ENCODE measurements around the gene POLR1A. TPM values are rescaled to one million over a fixed set of nuclear protein-coding genes. Genes with fewer than 3 reads are reported as not detected.

The POLR1A gene
- total and polyA plus RNA-seq, 10 donors: 1.8 to 39.0 (median 20.1) TPM

DNA sequence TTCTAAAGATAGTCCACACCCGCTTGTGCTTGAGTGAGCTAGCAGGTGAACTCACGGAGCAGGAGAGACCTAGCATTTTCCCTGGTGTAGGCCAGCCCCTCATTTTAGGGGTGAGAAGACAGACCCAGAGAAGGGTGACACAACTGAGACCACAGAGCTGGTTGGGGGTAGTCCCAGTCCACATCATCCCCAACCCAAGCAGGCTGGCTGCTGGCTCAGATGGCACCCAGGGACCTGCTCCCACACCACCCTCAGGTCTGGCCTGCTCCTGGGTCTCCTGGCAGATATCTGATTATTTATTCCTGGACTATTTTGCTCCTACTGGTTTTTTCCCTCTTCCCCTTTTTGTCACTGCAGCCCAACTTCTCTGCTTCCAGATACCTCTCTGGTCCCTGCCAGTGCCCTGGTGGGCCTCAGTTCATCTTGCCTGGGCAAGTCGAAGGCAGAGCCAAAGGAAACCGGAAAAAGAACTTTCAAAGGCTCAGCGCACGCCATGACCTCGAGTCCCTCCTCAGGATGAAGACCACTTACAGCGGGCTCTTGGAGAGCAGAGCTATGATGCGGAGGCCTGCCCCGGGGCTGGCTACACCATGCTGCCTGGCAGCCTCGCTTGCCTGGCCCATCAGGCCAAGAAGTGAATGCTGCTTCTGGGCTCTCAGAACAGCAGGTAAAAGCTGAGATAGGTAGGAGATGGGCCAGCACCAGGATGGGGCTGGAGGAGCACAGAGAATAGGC, 72.7 kb downstream of the POLR1A start:
- Histone ChIP-seq H3K9me3 (no peaks in the 10 kb centered on the region), H3K36me3 (peaks cover 4 to 74% (median 50%) of the 10 kb centered on the region in 6 donors), H3K4me3 (no peak overlapping the region), H3K27me3 (replicated peaks in 1 of 7) (no peaks in the 10 kb centered on the region), H3K4me1 (peaks cover 30 to 60% (median 49%) of the 10 kb centered on the region in 6 donors), H3K27ac (peak overlapping the region in 2 of 8 donors; percentile 21 to 96)
- 92 to 96% (median 95%) methylated on average over 11 of the region's 11 CpGs for WGBS, 5 donors
- TF ChIP-seq POLR2A (IDR thresholded peaks at IDR 0.05): no peak
- TF ChIP-seq, protein P1, sequence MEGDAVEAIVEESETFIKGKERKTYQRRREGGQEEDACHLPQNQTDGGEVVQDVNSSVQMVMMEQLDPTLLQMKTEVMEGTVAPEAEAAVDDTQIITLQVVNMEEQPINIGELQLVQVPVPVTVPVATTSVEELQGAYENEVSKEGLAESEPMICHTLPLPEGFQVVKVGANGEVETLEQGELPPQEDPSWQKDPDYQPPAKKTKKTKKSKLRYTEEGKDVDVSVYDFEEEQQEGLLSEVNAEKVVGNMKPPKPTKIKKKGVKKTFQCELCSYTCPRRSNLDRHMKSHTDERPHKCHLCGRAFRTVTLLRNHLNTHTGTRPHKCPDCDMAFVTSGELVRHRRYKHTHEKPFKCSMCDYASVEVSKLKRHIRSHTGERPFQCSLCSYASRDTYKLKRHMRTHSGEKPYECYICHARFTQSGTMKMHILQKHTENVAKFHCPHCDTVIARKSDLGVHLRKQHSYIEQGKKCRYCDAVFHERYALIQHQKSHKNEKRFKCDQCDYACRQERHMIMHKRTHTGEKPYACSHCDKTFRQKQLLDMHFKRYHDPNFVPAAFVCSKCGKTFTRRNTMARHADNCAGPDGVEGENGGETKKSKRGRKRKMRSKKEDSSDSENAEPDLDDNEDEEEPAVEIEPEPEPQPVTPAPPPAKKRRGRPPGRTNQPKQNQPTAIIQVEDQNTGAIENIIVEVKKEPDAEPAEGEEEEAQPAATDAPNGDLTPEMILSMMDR (IDR thresholded peaks at IDR 0.05 in 8 of 11, conservative IDR thresholded peaks at IDR 0.05 in 3 of 11): no peak
- TF ChIP-seq POLR2AphosphoS5 (IDR thresholded peaks at IDR 0.05): no peak
- DNase-seq: peak; percentile 74
- intact Hi-C loops (cut with DNase I; ENCODE audit: low total_unique reads): no loop called here

DNA sequence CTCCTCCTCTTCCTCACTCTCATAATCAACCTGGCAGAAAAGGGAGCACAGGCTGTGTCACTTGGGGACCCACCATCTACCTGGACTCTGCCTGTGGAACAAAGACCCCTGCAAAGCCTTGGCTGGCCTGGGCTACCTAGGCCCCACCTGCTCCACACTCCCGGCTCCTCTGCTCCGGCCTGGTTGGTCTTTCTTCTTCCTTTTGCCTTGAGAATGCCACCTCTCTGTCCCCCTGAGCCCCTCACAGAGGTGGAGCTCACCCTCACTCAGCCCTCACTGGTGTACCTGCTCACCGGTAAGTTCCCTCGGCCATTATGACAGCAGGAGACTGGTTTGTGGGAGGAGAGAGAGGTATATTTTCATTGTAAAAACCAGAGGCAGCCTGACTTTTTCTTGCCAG, 74.1 kb downstream of the POLR1A start:
- Histone ChIP-seq H3K27ac (no peak overlapping the region), H3K27me3 (replicated peaks in 1 of 7) (no peaks in the 10 kb centered on the region), H3K9me3 (no peaks in the 10 kb centered on the region), H3K4me1 (peaks cover 15 to 58% (median 41%) of the 10 kb centered on the region in 6 donors), H3K4me3 (no peak overlapping the region), H3K36me3 (peaks cover 4 to 88% (median 59%) of the 10 kb centered on the region in 6 donors)
- DNase-seq: peak; percentile 63
- intact Hi-C loops (cut with DNase I; ENCODE audit: low total_unique reads): no loop called here
- no peak for TF ChIP-seq POLR2A (IDR thresholded peaks at IDR 0.05)
- no peak for TF ChIP-seq POLR2AphosphoS5 (IDR thresholded peaks at IDR 0.05)
- TF ChIP-seq, protein P1 (IDR thresholded peaks at IDR 0.05 in 8 of 11, conservative IDR thresholded peaks at IDR 0.05 in 3 of 11): no peak
- WGBS, 5 donors: 96 to 98% (median 97%) methylated on average over 4 of the region's 4 CpGs

DNA sequence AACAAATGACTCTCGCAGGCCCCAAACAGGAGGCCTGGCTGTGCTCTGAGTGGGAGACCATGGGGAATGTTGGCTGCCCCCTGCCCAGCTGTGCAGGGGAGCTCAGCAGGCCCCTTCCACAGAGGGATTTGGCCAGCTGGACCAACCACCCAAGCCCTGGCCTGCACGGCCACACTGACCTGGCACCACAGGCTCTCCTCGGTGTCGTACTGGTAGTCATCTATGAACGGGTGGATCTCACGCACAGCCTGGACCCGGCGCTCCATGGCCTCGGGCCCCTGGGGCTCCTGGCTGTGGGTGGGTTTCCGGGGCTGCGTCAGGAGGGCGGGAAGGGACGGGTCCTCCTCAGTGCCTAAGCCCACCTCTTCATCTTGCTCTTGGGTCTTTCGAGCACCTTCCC, 74.5 kb downstream of the POLR1A start:
- Histone ChIP-seq H3K4me1 (peaks cover 11 to 58% (median 36%) of the 10 kb centered on the region in 6 donors), H3K36me3 (peaks cover 4 to 92% (median 64%) of the 10 kb centered on the region in 6 donors), H3K9me3 (no peaks in the 10 kb centered on the region), H3K4me3 (no peak overlapping the region), H3K27me3 (replicated peaks in 1 of 7) (no peaks in the 10 kb centered on the region), H3K27ac (no peak overlapping the region)
- intact Hi-C loops (cut with DNase I; ENCODE audit: low total_unique reads): no loop called here
- TF ChIP-seq POLR2AphosphoS5 (IDR thresholded peaks at IDR 0.05) (peak in 1 of 3 donors; percentile 28), POLR2A (IDR thresholded peaks at IDR 0.05) (no peak)
- TF ChIP-seq, protein P1 (IDR thresholded peaks at IDR 0.05 in 8 of 11, conservative IDR thresholded peaks at IDR 0.05 in 3 of 11): no peak
- no peak for DNase-seq
- WGBS, 5 donors: 96 to 98% (median 98%) methylated on average over 14 of the region's 14 CpGs

DNA sequence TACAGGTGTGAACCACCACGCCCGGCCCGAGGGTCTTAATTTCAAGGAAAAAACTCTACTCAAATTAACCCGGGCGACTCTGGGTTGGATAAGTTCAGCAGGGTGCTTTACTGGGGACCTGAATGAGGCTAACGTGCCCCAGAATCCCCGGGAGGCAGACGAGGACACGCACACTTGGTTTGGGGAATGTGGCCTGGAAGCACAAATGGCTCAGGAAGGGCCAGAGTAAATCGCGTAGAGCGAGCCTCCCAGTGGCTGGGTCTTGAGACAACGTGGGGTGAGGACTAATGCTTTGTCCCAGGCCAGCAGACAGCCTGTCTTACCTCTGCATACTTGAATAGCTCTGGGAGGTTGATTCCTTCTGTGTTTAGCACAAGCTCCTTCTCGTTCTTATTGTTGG, 75.8 kb downstream of the POLR1A start:
- H3K4me1 ChIP-seq: peaks cover 2 to 54% (median 26%) of the 10 kb centered on the region in 6 donors
- intact Hi-C loops (cut with DNase I; ENCODE audit: low total_unique reads): no loop called here
- no peak for DNase-seq

More for the DNA sequence above, 75.8 kb downstream of the POLR1A start:
- TF ChIP-seq POLR2A (IDR thresholded peaks at IDR 0.05): no peak
- TF ChIP-seq, protein P1 (IDR thresholded peaks at IDR 0.05 in 8 of 11, conservative IDR thresholded peaks at IDR 0.05 in 3 of 11): no peak
- no peak for TF ChIP-seq POLR2AphosphoS5 (IDR thresholded peaks at IDR 0.05)
- no peaks in the 10 kb centered on the region for H3K9me3 ChIP-seq
- H3K27ac ChIP-seq: no peak overlapping the region
- H3K4me3 ChIP-seq: no peak overlapping the region
- peaks cover 4 to 100% (median 66%) of the 10 kb centered on the region in 6 donors for H3K36me3 ChIP-seq
- no peaks in the 10 kb centered on the region for H3K27me3 ChIP-seq (replicated peaks in 1 of 7)
- WGBS, 5 donors: 93 to 97% (median 96%) methylated on average over 14 of the region's 14 CpGs
